GM12891 (cell line): ENCODE measurements around the gene JMJD6.

Source experiments
- POLR2A ChIP-seq: IDR thresholded peaks from 2 replicates; pipeline ENCODE4 v1.6.1; 2011; ENCODE audit warnings: low read depth, low read length, control low read depth
- POLR2AphosphoS5 ChIP-seq: IDR thresholded peaks from 2 replicates; pipeline ENCODE4 v1.6.1; 2011; ENCODE audit warnings: low read depth, low read length, control low read depth
- TAF1 ChIP-seq: IDR thresholded peaks from 2 replicates; pipeline ENCODE4 v1.6.1; 2011; ENCODE audit warnings: low read depth, low read length, control low read depth

DNA sequence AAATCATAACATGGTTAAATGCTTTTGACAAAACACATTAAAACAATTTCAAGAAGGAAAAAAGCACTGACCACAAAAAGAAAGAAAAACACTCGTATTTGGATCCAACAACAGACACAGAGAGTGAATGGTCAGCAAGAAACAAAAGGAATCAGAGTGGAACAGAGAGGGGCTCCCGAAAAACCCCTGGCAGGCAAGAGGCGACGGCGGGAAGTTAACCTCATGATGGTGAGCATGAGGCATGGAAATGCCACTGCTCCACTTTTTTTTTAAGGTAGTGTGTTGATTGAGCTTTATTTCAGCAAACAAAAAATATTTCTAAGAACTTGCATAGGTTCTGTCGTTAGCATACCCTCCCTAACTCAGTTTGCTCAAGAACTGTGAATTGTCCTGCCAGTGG is 50.8 kb downstream of the JMJD6 start:
- TF ChIP-seq POLR2AphosphoS5 (no peak), POLR2A (no peak), TAF1 (no peak)
